ENCODE data around the gene ZNF525.
"Not testable (repeated sequence)": the region's sequence is repeated elsewhere in the genome, so short reads cannot be mapped to it uniquely, and the experiment has no call there.

Gene ZNF525

DNA sequence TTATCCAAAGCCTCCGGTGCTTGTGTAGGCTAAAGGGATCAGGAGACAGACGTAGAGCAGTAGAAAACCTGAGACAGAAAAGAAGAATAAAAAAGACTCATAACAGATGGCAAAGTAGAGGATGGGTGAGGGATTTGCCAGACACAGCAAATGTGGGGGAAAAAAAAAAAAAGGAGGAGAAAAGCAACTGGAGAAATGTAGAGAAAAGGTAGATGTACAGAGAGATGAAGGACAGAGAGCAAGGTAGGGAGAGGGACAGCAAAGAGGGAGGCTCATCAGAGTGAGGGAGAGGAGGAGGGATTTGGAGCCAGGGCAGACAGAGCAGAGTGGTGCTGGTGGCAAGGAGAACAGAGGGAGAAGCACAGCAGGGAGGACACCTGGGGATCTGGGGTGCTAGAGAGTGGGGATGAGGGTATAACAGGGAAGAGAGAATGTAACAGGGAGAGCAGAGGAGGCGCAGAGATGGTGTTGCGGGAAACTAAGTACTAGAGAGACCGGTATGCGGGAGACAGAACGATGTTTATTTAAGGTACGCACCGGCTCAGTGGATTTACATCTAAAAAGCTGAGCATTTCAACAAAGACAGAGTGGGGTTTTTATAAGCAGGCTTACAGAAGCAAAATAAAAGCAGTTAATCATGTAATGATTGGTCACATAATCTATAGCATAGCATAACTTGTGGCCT, 30.5 kb downstream of the ZNF525 start:
- DNase-seq (ENCODE audit: low read depth), result not testable (repeated sequence)

DNA sequence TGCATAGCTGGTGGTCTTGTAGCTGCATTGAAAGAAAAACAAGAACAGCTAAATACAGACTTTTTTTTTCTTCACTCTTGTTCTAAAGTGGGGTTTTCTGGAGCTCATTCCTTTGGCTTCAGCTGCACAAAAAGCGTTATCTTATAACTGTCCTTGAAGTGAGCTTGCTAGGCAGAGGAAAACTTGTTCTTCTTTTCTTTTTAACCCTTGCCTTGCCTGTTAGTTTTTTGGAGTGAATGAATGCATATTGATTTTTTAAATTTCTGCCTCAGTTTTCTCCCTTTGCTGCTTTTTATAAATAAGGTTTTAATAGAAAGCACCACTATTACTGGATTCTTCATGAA, 31.0 kb downstream of the ZNF525 start:
- DNase-seq (ENCODE audit: low read depth), result no peak

DNA sequence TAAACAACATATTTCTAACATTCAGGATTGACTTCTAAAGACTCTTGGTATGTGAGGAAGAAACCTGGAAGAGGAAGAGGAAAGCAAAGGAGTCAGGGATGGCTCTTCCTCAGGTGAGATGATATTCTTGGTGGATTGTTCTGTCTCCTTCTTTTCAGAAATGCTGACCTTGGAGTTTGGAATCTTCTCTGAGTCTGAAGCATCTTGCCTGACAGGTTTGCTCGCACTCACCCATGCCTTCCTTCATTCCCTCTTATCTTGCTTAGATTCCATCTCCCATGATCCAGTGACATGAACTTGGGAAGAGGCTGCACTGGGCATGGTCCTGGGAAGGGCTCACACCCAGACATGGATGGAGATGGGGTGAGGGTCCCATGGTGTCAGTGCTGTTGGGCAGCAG, 32.4 kb downstream of the ZNF525 start:
- not testable (repeated sequence) for DNase-seq (ENCODE audit: low read depth)

DNA sequence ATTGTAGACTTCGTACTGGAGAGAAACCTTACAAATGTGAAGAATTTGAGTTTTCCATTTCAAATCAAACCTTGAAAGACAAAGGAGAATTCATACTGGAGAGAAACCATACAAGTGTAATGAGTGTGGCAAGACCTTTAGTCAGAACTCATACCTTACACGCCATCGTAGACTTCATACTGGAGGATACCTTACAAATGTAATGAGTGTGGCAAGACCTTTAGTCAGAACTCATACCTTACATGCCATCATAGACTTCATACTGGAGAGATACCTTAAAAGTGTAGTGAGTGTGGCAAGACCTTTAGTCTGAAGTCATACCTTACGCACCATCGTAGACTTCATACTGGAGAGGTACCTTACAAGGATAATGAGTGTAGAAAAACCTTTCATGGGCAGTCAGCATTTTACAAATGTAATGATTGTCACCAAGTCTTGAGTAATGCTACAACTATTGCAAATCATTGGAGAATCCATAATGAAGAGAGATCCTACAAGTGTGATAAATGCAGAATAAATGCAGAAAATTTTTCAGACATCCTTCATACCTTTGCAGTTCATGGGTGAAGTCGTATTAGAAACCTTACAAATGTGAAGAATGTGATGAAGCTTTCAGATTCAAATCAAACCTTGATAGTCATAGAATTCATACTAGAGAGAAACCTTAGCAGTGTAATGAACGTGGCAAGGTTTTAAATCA, 44.1 kb downstream of the ZNF525 start:
- no peak for DNase-seq (ENCODE audit: low read depth)

DNA sequence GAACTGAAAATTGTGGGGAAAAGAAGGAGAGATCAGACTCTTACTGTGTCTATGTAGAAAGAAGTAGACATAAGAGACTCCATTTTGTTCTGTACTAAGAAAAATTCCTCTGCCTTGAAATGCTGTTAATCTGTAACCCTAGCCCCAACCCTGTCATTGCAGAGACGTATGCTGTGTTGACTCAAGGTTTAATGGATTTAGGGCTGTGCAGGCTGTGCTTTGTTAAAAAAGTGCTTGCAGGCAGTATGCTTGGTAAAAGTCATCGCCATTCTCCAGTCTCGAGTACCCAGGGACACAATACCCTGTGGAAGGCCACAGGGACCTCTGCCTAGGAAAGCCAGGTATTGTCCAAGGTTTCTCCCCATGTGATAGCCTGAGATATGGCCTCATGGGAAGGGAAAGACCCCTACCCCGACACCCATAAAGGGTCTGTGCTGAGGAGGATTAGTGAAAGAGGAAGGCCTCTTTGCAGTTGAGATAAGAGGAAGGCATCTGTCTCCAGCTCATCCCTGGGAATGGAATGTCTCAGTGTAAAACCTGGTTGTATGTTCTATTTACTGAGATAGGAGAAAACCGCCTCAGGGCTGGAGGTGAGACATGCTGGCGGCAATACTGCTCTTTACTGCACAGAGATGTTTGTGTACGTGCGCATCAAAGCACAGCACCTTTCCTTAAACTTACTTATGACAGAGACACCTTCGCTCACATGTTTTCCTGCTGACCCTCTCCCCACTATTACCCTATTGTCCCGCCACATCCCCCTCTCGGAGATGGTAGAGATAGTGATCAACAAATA, 55.2 kb downstream of the ZNF525 start:
- not testable (repeated sequence) for DNase-seq (ENCODE audit: low read depth)

DNA sequence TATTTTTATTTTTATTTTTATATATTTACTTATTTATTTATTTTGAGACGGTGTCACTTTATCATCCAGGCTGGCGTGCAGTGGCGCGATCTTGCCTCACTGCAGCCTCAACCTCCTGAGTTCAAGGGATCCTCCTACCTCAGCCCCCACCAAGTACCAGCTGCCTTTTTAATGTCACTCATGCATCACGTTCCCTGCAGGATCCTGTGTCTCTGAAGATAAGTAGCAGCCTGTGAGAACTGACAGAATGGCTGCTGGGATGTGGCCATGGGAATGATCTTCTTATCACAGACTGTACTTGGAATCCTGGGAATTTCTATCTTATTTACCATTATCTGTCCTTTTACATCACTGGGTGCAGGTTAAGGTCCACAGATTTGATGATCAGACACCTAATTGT, 57.0 kb downstream of the ZNF525 start:
- no peak for DNase-seq (ENCODE audit: low read depth)

DNA sequence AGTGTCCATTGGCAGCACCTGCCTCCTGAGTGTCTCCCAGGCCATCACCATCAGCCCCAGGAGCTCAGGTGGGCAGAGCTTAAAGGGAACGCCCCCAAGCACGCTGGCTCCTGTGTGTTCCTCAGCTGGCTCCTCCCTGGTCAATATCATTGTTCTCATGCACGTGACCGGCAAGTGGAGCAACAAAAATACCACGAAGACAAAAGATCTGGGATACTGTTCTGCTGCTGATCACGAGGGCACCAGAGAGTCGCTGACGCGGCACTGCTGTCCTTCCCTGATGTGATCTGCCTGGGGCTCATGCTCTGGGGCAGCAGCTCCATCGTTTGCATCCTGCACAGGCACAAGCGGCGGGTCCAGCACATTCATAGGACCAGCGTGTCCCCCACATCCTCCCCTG, 57.6 kb downstream of the ZNF525 start:
- DNase-seq (ENCODE audit: low read depth), result not testable (repeated sequence)

DNA sequence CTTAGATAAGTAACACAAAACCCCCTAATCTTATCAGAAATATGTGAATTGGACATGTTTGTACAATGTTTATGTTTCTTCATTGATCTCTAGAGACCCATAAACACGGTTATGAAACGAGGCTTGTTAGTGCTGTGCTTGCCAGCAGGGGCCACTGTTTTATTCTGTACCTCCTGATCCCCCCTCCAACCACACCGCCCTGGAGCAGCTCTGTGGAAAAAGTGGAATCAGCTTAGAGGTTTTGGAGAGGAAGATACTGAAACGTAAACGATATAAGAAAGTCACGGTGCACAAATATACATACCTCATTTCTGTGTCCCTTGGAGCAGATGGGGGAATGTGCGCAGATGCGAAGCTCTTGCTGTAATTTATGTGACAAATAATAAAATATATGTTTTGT, 58.2 kb downstream of the ZNF525 start:
- not testable (repeated sequence) for DNase-seq (ENCODE audit: low read depth)

DNA sequence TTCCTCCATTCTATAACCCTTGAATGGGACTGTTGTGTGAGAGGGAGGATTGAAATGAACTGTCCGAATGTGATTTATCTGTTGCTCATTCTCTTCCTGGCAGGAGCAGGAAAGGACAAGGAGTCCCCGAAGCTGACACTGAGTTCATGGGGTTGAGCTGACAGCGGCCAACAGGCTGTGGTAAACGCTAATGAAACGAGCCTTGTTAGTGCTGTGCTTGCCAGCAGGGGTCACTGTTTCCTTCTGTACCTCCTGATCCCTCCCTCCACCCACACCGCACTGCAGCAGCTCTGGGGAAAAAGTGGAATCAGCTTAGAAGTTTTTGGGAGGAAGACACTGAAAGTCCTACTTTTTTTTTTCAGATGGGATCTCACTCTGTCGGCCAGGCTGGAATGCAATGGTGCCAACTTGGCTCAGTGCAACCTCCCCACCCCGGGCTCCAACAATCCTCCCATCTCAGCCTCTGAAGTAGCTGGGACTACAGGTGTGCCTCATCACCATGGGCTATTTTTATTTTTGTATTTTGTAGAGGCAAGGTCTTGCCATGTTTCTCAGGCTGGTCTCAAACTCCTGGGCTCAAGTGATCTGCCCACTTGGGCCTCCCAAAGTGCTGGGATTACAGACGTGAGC, 59.6 kb downstream of the ZNF525 start:
- DNase-seq (ENCODE audit: low read depth), result peak; percentile 77

DNA sequence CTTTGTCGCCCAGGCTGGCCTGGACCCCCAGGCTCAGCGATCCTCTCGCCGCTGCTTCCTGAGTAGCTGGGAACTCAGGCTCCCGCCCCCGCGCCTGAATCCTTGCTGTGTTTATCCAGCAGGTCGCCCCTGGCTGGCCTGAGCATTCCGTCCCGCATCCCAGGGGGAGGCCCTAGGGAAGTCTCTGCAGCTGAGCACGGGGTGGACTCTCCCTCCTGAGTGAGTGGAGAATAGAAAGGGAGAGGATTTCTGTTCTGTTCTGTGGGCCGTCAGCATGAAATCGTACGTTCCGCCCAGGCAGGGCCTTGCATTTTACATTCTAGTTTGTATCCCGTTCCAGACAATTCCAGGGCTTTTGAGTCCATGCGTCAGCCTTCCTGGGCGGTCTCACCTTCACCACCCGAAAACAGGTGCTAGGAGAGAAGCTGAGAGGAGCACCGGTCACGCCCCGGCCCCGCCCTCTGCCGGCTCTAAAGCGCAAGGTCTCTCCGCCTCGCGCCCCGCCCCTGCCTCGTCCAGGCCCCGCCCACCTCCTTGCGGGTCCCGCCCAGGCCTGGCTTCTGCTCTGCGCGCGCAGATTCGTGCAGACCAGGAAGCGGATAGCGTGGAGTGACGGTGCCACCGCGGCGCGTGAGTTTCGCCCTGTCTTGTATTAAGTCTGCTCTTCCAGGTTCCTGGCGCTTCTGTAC, 66.0 kb downstream of the ZNF525 start, which contains the start of gene ZNF761:
TSS of gene ZNF761 (plus strand) at position 586 of the 689 bp plus-strand sequence. CDS start 15,285 bp downstream, outside the sequence.
- peak; percentile 89 for DNase-seq (ENCODE audit: low read depth)

DNA sequence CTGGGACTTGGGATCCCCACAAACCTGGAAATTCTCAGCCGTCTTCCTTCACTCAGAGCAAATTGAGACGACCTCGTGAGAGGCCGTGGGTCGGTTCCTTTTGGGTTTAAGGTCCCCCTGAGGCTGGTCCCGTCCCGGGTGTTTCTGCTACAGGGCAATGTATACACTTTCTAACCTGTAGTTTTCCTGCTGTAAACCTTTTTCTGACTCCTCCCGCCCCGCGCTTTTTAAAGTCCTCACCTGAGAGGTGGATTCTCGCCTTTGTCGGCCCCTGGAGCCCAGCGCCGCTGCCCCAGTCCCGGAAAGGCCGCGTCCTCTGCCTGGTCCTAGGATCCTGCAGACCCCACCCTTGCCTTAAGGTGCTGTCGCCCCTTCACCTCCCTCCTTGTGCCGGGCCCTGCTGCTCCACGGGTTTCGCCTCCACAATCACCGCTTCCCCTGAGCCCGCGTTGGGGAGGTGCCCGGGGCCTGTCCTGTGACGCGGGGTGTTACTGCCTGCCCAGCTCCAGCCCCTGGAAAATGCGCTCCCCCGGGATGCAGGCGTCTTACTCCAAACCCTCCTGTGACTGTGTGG, 66.7 kb downstream of the ZNF525 start:
- no peak for DNase-seq (ENCODE audit: low read depth)

Measured in CMK (cell line).